Mucosa of rectum (tissue), 2 donors: ENCODE results near the gene BOD1L1.

Experiments used
- H3K27ac ChIP-seq, 2 donors: one replicate each; pipeline ENCODE4 v1.7.0; 2013; ENCODE audit warnings: inconsistent platforms in 2 of 2, low read depth in 2 of 2, low read length in 2 of 2
- H3K27me3 ChIP-seq, 2 donors: one replicate each; pipeline ENCODE4 v1.7.0; 2013; ENCODE audit warnings: low read length in 2 of 2; ENCODE audit not compliant: control insufficient read depth in 2 of 2, insufficient read depth in 2 of 2
- H3K36me3 ChIP-seq, 2 donors: one replicate each; pipeline ENCODE4 v1.7.0; 2013; ENCODE audit warnings: low read length in 2 of 2; ENCODE audit not compliant: control insufficient read depth in 2 of 2, insufficient read depth in 2 of 2
- H3K4me1 ChIP-seq, 2 donors: one replicate each; pipeline ENCODE4 v1.7.0; 2013; ENCODE audit warnings: low read length in 2 of 2, mild to moderate bottlenecking in 1 of 2; ENCODE audit not compliant: control insufficient read depth in 2 of 2, insufficient read depth in 2 of 2
- H3K4me3 ChIP-seq, 2 donors: one replicate each; pipeline ENCODE4 v1.7.0; 2013; ENCODE audit warnings: low read length in 2 of 2
- H3K9ac ChIP-seq, 2 donors: one replicate each; pipeline ENCODE4 v1.7.0; 2013; ENCODE audit warnings: low read length in 2 of 2, low read depth in 1 of 2, mild to moderate bottlenecking in 1 of 2
- H3K9me3 ChIP-seq, 2 donors: one replicate each; pipeline ENCODE4 v1.7.0; 2013; ENCODE audit warnings: low read length in 2 of 2; ENCODE audit not compliant: control insufficient read depth in 2 of 2
- donor health status: healthy.
- donor health status: Normal muscosa, but diverticular disease.

BOD1L1 gene

DNA sequence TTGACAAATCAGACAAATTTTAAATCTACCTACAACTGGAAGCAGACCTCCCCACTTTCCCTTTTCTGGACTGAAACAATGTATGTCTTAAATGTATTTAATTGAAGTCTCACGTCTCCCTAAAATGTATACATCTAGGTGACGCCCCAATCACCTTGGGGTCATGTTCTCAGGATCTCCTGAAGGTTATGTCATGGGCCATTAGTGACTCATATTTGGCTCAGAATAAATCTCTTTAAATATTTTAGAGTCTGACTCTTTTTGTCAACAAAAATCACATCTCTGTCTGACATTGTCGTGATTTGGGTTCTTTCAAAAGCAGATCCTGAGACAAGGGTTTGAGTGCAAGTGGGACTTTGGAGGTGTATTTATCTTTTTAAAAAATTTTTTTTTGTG is 26.2 kb upstream of the BOD1L1 start:
- no peak overlapping the region for H3K9ac ChIP-seq
- peaks cover 0 to 7% of the 10 kb centered on the region in 2 donors for H3K4me1 ChIP-seq
- no peak overlapping the region for H3K4me3 ChIP-seq
- no peaks in the 10 kb centered on the region for H3K9me3 ChIP-seq
- H3K27me3 ChIP-seq = peaks cover 0 to 3% of the 10 kb centered on the region in 2 donors
- no peaks in the 10 kb centered on the region for H3K36me3 ChIP-seq
- no peak overlapping the region for H3K27ac ChIP-seq

GRCh38 chr4:13647031-13647430 is 19.5 kb upstream of the BOD1L1 start:
- H3K27ac ChIP-seq = no peak overlapping the region
- peaks cover 0 to 10% of the 10 kb centered on the region in 2 donors for H3K27me3 ChIP-seq

DNA sequence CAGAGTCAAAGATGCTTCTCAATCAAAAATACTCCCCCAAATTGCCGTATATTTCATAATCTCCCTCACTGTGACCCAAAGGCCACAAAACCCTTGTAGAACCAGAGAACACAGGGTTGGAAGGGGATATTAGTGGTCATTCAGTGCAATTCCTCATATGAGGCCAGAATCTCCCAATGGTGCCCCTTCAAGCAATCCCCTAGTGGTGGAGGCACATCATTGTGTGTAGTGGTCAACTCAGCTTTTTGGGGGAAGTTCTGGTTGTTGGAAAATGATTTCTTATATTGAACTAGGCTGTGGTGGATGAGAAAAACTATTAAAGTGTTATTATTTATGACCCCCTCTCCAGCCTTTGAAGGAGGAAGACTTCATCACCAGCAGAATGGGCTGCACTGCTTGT is 17.6 kb upstream of the BOD1L1 start:
- Histone ChIP-seq H3K4me3 (no peak overlapping the region), H3K9me3 (no peaks in the 10 kb centered on the region), H3K27ac (no peak overlapping the region), H3K36me3 (no peaks in the 10 kb centered on the region), H3K9ac (no peak overlapping the region), H3K27me3 (peaks cover 3 to 9% of the 10 kb centered on the region in 2 donors), H3K4me1 (no peaks in the 10 kb centered on the region)

More at GRCh38 chr4:13647031-13647430, 19.5 kb upstream of the BOD1L1 start:
- H3K36me3 ChIP-seq = no peaks in the 10 kb centered on the region
- H3K9ac ChIP-seq = no peak overlapping the region
- H3K4me3 ChIP-seq = no peak overlapping the region
- no peaks in the 10 kb centered on the region for H3K4me1 ChIP-seq
- H3K9me3 ChIP-seq = no peaks in the 10 kb centered on the region

GRCh38 chr4:13642170-13642950 is 14.8 kb upstream of the BOD1L1 start:
- Histone ChIP-seq H3K4me1 (no peaks in the 10 kb centered on the region), H3K9me3 (no peaks in the 10 kb centered on the region), H3K9ac (no peak overlapping the region), H3K27me3 (peaks cover 3 to 7% of the 10 kb centered on the region in 2 donors), H3K27ac (no peak overlapping the region), H3K36me3 (no peaks in the 10 kb centered on the region), H3K4me3 (no peak overlapping the region)

GRCh38 chr4:13641084-13641483 is 13.6 kb upstream of the BOD1L1 start:
- H3K27ac ChIP-seq = no peak overlapping the region
- no peaks in the 10 kb centered on the region for H3K9me3 ChIP-seq
- H3K4me3 ChIP-seq = no peak overlapping the region
- H3K36me3 ChIP-seq = no peaks in the 10 kb centered on the region
- peaks cover 3 to 7% of the 10 kb centered on the region in 2 donors for H3K27me3 ChIP-seq
- no peak overlapping the region for H3K9ac ChIP-seq
- no peaks in the 10 kb centered on the region for H3K4me1 ChIP-seq

- Histone ChIP-seq H3K27ac (no peak overlapping the region), H3K27me3 (peaks cover 3% of the 10 kb centered on the region in 2 donors), H3K36me3 (no peaks in the 10 kb centered on the region), H3K9me3 (no peaks in the 10 kb centered on the region), H3K4me3 (no peak overlapping the region), H3K4me1 (no peaks in the 10 kb centered on the region), H3K9ac (no peak overlapping the region)
Measured at GRCh38 chr4:13640149-13640940, 12.8 kb upstream of the BOD1L1 start.

GRCh38 chr4:13635286-13635799 is 7.8 kb upstream of the BOD1L1 start:
- peaks cover 0 to 3% of the 10 kb centered on the region in 2 donors for H3K27me3 ChIP-seq
- H3K9ac ChIP-seq = no peak overlapping the region
- H3K27ac ChIP-seq = no peak overlapping the region
- H3K36me3 ChIP-seq = no peaks in the 10 kb centered on the region
- no peak overlapping the region for H3K4me3 ChIP-seq
- H3K4me1 ChIP-seq = no peaks in the 10 kb centered on the region
- no peaks in the 10 kb centered on the region for H3K9me3 ChIP-seq

- H3K4me3 ChIP-seq = no peak overlapping the region
- no peak overlapping the region for H3K9ac ChIP-seq
- H3K9me3 ChIP-seq = no peaks in the 10 kb centered on the region
- H3K27ac ChIP-seq = no peak overlapping the region
- H3K27me3 ChIP-seq = no peaks in the 10 kb centered on the region
- H3K36me3 ChIP-seq = no peaks in the 10 kb centered on the region
- no peaks in the 10 kb centered on the region for H3K4me1 ChIP-seq
Measured at GRCh38 chr4:13633671-13634070, 6.1 kb upstream of the BOD1L1 start.

DNA sequence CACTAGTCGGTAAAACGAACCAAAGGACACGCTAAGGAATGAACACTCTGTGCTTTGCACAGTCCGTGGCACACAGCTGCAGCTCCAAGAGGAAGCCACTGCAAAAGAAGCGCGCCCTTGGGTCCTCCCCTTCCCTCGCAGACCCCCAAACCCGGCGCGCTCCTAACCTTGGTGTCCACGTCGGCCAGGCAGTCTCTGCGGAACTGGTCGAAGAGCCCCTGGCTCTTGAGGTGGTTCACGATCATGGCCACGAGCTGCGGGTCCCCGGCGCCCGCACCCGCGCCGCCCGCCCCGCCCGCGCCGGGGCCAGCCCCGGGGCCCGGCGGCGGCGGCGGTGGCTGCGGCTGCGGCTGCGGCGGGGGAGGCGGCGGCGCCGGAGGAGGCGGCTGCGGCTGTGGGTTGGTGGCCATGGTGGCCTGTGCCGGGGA is 333 bp downstream of the BOD1L1 start:
- Histone ChIP-seq H3K27ac (peak overlapping the region; percentile 93 to 95), H3K27me3 (no peaks in the 10 kb centered on the region), H3K4me3 (peak overlapping the region; percentile 95 to 96), H3K4me1 (peaks cover 8 to 10% of the 10 kb centered on the region in 2 donors), H3K9ac (peak overlapping the region; percentile 97 to 99), H3K36me3 (no peaks in the 10 kb centered on the region), H3K9me3 (no peaks in the 10 kb centered on the region)
